Cerebellar cortex (tissue), 1 donor: ENCODE data around the gene CENPO.
"Not testable (repeated sequence)": the region's sequence is repeated elsewhere in the genome, so short reads cannot be mapped to it uniquely, and the experiment has no call there.

Experiments used
- DNase-seq: peaks from one replicate; pipeline ENCODE4 v3.0.0-alpha.2; 2015; ENCODE audit warnings: low spot score

CENPO gene

DNA sequence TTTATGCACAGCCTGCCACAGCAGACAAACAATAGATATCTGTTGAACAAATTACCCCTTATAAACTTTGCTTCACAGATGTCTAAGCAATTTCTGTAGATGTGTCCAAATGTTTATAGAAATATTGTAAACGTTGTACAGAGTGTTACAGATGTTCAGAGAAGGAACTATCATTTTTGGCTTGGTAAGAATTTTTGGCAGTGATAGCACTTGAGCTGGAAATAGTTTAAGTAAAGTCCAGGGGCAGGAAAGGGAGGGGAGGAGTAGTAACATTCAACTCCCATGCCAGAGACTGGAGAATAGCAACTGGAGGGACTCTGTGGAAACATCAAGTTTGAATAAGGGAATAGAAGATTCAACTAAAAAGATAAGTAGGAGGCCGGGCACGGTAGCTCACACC lies 4.4 kb upstream of the CENPO start:
- DNase-seq, result no peak

DNA sequence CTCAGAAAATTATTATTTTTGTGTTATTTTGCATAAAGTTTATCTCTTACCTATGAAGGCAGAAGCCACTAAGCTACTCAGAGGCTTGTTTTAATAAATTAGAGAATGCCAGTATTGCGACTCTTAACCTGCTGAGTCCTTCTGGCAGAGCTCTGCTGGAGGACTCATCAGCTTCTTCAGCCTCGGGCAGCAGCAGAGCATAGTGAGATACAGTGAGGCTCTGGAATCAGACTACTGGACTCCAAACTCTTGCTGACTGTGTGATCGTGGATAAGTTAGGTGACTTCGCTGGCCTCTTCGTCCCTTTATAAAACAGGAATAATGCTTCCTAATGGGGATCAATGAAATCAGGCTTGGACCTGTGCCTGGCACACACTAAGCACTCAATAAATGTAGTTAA lies 1.8 kb upstream of the CENPO start:
- peak; percentile 42 for DNase-seq

- no peak for DNase-seq
Observed at GRCh38 chr2:24792542-24792873, 717 bp upstream of the CENPO start.

- peak; percentile 18 for DNase-seq
Observed at GRCh38 chr2:24793761-24794435, 673 bp downstream of the CENPO start.

GRCh38 chr2:24797644-24798043 lies 4.4 kb downstream of the CENPO start:
- DNase-seq, result no peak

GRCh38 chr2:24800487-24800886 lies 7.3 kb downstream of the CENPO start:
- DNase-seq, result not testable (repeated sequence)

DNA sequence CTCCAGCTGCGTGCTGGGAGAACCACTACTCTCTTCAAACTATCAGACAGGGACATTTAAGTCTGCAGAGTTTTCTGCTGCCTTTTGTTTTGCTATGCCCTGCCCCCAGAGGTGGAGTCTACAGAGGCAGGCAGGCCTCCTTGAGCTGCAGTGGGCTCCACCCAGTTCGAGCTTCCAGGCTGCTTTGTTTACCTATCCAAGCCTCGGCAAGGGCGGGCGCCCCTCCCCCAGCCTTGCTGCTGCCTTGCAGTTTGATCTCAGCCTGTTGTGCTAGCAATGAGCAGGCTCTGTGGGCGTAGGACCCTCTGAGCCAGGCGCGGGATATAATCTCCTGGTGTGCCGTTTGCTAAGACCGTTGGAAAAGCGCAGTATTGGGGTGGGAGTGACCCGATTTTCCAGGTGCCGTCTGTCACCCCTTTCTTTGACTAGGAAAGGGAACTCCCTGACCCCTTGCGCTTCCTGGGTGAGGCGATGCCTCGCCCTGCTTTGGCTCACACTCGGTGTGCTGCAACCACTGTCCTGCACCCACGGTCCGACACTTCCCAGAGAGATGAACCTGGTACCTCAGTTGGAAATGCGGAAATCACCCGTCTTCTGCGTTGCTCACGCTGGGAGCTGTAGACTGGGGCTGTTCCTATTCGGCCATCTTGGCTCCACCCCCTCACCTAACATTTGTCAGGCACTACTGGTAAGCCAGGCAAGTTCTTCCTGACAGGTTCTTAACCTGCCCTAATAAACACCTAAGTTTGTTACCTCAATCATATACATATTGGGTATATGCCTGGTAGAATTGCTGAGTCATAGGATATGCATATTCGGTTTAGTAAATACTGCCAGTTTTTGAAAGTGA lies 12.8 kb downstream of the CENPO start:
- DNase-seq, result not testable (repeated sequence)

GRCh38 chr2:24806661-24807036 lies 13.4 kb downstream of the CENPO start:
- DNase-seq, result no peak

DNA sequence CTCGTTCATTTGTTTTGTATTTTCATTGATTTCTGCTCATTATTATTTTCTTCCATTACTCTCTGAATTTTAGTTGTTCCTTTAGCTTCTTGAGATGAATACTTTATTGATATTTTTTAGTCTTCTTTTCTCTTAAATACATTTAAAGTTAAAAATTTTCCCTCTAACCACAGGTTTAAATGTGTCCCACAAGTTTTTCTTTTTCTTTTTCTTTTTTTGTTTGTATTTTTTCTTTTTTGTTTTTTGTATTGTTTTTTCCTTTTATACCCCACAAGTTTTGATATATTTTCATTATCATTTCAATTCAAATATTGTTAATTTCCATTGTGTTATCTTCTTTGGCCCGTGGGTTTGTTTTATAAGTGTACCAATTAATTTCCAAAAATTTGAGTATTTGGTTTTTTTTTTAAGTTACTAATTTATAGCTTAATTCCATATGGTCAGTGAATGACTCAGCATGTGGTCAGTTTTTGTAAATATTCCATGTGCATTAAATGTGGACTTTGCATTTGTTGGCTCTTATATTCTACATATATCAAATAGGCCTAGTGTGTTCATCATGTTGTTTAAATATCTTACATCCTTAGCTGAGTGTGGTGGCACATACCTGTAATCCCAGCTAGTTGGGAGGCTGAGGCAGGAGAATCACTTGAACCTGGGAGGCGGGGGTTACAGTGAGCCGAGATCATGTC lies 16.2 kb downstream of the CENPO start:
- no peak for DNase-seq

DNA sequence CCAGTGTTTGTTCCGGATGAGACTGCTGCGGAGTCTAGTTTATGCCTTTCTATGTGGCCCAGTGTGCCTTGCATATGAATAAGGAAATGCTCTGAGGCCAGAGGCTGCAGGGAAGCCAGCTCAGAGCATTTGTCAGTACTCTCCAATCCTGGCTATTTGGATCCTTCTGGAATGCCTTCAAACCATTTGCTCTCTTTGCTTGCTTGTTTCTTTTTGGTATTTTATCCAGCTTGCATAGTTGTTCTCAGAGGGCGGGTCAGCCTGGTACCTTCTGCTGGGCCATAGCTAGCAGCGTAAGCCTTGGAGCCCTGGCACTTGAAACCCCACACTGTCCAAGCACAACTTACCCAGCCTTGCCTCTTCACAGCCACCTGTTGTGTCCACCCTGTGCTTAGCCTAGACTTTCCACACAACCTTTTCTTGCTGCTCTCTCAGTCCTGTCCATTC lies 20.5 kb downstream of the CENPO start:
- DNase-seq, result no peak

- DNase-seq, result no peak
Observed at GRCh38 chr2:24814516-24814915, 21.3 kb downstream of the CENPO start.

GRCh38 chr2:24815171-24815570 lies 21.9 kb downstream of the CENPO start:
- DNase-seq, result no peak

- DNase-seq, result no peak
Observed at GRCh38 chr2:24816404-24816803, 23.2 kb downstream of the CENPO start.

DNA sequence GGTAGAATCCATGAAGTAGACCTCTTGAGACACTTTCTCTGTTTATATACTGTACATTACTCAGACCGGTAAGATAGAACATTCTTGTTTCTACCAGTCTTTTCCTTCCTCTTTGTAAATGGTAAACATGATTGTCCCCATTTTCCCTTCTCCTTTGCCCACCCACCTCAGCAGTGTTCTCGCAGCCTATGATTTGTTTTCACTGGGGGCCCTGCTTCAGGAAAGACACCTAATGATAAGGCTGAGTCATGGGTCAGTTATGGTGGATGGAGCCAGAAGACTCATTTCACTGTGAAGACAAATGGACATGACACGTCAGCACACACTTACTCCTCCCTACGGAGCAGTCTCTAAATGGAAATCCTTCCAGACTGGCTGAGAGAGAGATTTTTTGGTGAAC lies 23.7 kb downstream of the CENPO start:
- no peak for DNase-seq

DNA sequence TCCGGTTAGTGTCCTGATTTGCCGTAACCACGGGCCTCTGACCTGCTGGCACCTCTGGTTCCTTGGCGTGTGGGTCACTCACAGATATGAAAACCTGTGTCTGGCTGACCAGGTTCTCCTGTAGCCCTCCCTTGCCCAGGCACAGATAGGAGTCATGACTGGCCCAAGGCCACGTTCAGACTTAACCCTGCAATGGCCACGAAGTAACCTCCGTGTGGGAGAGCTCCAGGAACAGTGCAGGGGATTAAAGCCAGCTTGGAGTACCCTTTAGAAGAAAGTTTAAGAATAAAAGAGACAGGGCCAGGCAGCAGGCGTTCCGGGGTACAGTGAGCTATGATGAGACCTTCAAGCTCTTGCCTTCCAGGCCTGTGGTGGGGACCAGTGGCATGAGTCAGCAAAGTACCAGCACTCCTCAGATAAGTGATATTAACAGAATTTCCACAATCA lies 25.5 kb downstream of the CENPO start:
- no peak for DNase-seq

- no peak for DNase-seq
Observed at GRCh38 chr2:24819442-24820174, 26.4 kb downstream of the CENPO start.

GRCh38 chr2:24820175-24820513 lies 26.9 kb downstream of the CENPO start:
- no peak for DNase-seq

DNA sequence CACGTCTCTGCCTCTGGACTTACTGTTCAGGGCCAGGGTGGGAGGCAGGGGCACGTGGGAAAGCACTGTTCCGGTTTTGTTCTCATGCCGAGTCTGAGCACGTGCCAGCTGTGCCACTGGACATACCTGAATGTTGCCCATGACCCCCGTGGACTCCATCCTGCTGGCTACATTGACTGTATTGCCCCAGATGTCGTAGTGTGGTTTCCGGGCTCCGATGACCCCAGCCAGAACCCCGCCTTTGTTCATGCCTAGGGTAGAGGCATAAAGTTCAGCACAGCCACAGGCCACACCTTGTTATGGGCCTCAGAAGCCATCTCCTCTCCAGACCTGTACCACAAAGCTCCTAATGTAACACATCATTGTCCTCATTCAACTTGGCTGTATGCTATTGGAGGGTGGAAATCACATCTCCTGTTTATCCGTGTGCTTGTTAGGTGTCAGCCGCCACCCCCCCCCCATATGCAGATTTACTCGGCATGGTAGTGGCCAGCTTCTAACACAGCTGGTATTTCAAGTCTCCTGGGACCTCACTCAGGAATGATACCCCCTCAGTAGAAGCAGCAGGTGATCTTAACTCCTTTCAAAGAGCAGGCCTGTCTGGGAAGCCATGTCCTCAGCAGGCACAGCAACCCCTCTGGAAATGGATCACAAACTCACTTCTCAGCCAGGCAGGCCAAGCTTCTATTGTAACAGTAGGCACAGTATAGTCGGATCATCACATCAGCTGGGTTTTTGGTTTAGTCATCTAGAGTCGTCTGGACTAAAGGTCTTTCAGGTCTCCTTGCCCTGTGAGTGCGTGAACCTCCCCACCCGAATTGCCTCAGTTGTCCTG lies 27.6 kb downstream of the CENPO start:
- DNase-seq, result no peak

GRCh38 chr2:24821433-24821891 lies 28.2 kb downstream of the CENPO start:
- no peak for DNase-seq

DNA sequence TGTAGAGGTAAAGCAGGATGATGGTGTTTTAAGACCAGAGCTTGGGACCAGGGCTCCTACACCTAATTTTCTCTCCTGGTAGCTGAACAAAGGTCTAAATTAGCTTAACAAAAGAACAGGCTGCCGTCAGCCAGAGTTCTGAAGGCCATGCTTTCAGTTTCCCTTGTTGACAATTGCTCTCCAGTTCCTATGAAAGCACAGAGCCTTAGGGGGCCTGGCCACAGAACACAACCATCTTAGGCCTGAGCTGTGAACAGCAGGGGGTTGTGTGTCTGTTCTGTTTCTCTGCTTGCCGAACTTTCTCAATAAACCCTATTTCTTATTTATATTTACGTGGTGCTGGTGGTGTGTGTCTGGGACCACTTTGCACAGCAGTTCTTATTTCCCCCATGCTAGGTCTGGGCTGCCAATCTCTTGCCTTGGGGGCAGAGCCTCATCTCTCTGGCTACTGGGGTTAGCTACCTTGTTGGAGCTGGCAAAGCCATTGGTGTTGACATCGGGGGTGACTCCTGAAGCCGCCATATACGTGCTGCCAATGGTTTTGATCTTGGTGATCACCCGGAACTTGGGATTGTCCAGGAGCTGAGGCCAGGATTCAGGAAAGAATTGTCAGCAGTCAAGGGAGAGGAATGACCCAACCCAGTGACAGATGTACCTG lies 29.0 kb downstream of the CENPO start:
- DNase-seq, result no peak

DNA sequence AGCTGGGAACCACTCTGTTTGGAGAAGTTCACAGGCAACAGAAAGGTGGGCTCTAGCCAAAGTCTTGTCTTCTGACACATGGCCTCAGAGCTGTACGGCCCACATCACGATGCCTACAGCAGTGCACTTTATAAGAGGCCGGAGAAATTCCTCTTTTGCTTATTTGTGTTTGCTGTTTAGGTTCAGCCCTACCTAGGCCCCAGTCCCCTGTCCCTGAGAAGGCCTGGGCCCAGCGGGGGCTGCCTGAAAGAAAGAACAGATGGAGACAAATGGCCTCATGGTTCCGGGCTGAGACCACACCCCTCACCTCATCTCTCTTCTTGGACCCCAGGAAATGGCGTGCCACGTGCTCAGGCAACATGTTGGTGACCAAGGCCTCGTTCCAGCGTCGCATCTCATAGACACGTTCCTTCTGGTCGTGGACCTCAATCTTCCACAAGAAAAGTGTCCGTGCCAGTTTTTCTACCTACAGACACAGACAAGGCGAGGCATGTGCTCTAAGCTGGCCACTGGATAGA lies 30.9 kb downstream of the CENPO start:
- DNase-seq, result no peak
